Measurements from ENCODE around the gene WRNIP1. TPM values are rescaled to one million over a fixed set of nuclear protein-coding genes. Genes with fewer than 3 reads are reported as not detected.
A peak's percentile ranks its signal among the peaks of the same experiment; 100 is the strongest.

Gene WRNIP1
- total RNA-seq (2012; rRNA removed) = 37.2 and 47.1 TPM in 2 replicates
- 42.6 and 43.7 TPM in 2 replicates for polyA plus RNA-seq (2012; rRNA removed)
- 45.5 and 55.1 TPM in 2 replicates for polyA plus RNA-seq (2012; cell fraction: cytosol; rRNA removed)
- 42.3 and 49.2 TPM in 2 replicates for polyA plus RNA-seq (2012; cell fraction: nucleus; rRNA removed; ENCODE audit: low replicate concordance)
- percentile 83 among the genes with signal in this experiment for Bru-seq, nascent RNA
- BruChase-seq, experiment 1, labeled RNA remaining after a 6-hour chase = percentile 59 among the genes with signal in this experiment
- BruChase-seq, experiment 2, labeled RNA remaining after a 2-hour chase = percentile 75 among the genes with signal in this experiment
- long read RNA-seq, transcript WRNIP1-203 (7 exons, 2,595 nt) = minor isoform, 6 of 185 reads
- long read RNA-seq, transcript WRNIP1-204 (7 exons, 2,670 nt) = major isoform, 166 of 185 reads
- long read RNA-seq, partial matches to known transcripts = 6 of 185 reads
- long read RNA-seq, other reads (novel, unspliced or antisense) = 7 of 185 reads

- DNase-seq = peak; percentile 99
- H2BK120ac ChIP-seq (ENCODE audit: low read depth, low read length) = peak within 1 kb of the TSS; percentile 43; the same call in 1 of the 2 replicates
- intact Hi-C loops (cut with micrococcal nuclease) (loop anchor here (2.0 to 10.0 kb wide), 2 partner anchors 27 to 219 kb away; no protein-coding TSS in a partner anchor), dilution Hi-C loops (cut with HindIII; ENCODE audit: low sequenced_read_pairs, unreplicated experiment) (no loop called here), in situ Hi-C loops (cut with MboI; ENCODE audit: low sequenced_read_pairs) (no loop called here)
- no peak within 1 kb of the TSS for H2BK15ac ChIP-seq (ENCODE audit: low read depth, low read length)
- peaks cover 18% of the 10 kb centered on the region for H3K4me1 ChIP-seq (ENCODE audit: control insufficient read depth, insufficient read depth, low read length)
- peak within 1 kb of the TSS; percentile 86 for H3K27ac ChIP-seq (ENCODE audit: insufficient read depth, low read length)
- BruUV-seq (replicated peaks) = no TSS peak
- H3K9me1 ChIP-seq (ENCODE audit: insufficient read depth, low read length) = peaks cover 17% of the 10 kb centered on the region
- 0% methylated on average over 64 of the region's 104 CpGs; no CpG with 5 or more reads in 1 of the 2 experiments for WGBS, 2 experiments (ENCODE audit: extremely low coverage in 2 of 2, insufficient read length in 1 of 2)
- H2AFZ ChIP-seq (replicated peaks; ENCODE audit: low read length, poor library complexity) = peak within 1 kb of the TSS; percentile 95
- peak within 1 kb of the TSS; percentile 64 for H4K91ac ChIP-seq (ENCODE audit: insufficient read depth, low read depth, low read length)
- no peaks in the 10 kb centered on the region for H3K27me3 ChIP-seq (ENCODE audit: control insufficient read depth, insufficient read depth, low read length)
- H3K36me3 ChIP-seq (ENCODE audit: control insufficient read depth, insufficient read depth, low read length) = peaks cover 4% of the 10 kb centered on the region
- peak within 1 kb of the TSS; percentile 73 for H3K4ac ChIP-seq (ENCODE audit: low read depth, low read length)
- peak within 1 kb of the TSS; percentile 84 for H3K9ac ChIP-seq (ENCODE audit: low read depth, low read length)
- H4K8ac ChIP-seq (ENCODE audit: low read depth in 2 of 2, low read length in 2 of 2) = peak within 1 kb of the TSS; percentile 82 to 96
- H3K4me2 ChIP-seq (ENCODE audit: low read depth, low read length) = peak within 1 kb of the TSS; percentile 95
- POLR2A ChIA-PET (ENCODE audit: unreplicated experiment) = interaction anchor here (0.6 to 1.2 kb wide), 3 partner anchors 60 to 1872 kb away, joined by 3 to 7 read pairs (median 3); partner anchors contain the start of gene RIPK1
- H4K5ac ChIP-seq (ENCODE audit: low read depth, low read length) = peak within 1 kb of the TSS; percentile 84
- peak within 1 kb of the TSS; percentile 88 for H2BK5ac ChIP-seq (ENCODE audit: low read depth, low read length, poor library complexity, severe bottlenecking)
- CTCF ChIA-PET = interaction anchor here (1.3 to 2.4 kb wide), 2 partner anchors 26 to 27 kb away, joined by 5 to 10 read pairs; no protein-coding TSS in a partner anchor
- peak within 1 kb of the TSS; percentile 85 for H3K56ac ChIP-seq (ENCODE audit: extremely low read depth, insufficient read depth, low read length)
- peak; percentile 91 for ATAC-seq (ENCODE audit: low read depth)
- peak within 1 kb of the TSS; percentile 95 for H3K23ac ChIP-seq (ENCODE audit: low read depth, low read length)
- peaks cover 2 to 35% of the 10 kb centered on the region in 2 experiments; a peak in 3 of 4 replicates for H3K79me1 ChIP-seq (ENCODE audit: low read depth in 1 of 2, low read length in 2 of 2)
- H2BK20ac ChIP-seq (ENCODE audit: low read depth, low read length) = no peak within 1 kb of the TSS
- H3K9me3 ChIP-seq (ENCODE audit: control insufficient read depth, insufficient read depth, low read length) = no peaks in the 10 kb centered on the region
- peak within 1 kb of the TSS; percentile 94 for H2AK9ac ChIP-seq (replicated peaks; ENCODE audit: low read depth, low read length, poor library complexity)
- peaks cover 35% of the 10 kb centered on the region for H4K20me1 ChIP-seq (ENCODE audit: insufficient read depth, low read length)
- H3K4me3 ChIP-seq (ENCODE audit: insufficient read depth, low read depth, low read length) = peak within 1 kb of the TSS; percentile 79
- H2AK5ac ChIP-seq (ENCODE audit: low read depth, low read length) = peak within 1 kb of the TSS; percentile 70; the same call in 1 of the 2 replicates
- H3K18ac ChIP-seq (ENCODE audit: low read depth, low read length) = peak within 1 kb of the TSS; percentile 62
- peak within 1 kb of the TSS; percentile 83 for H3K14ac ChIP-seq (replicated peaks; ENCODE audit: low read depth, low read length)
- peak; percentile 55 for TF ChIP-seq USF2 (IDR thresholded peaks at IDR 0.05; ENCODE audit: low read depth, low read length)
- TF ChIP-seq MAFK (IDR thresholded peaks at IDR 0.05; ENCODE audit: low read depth, low read length) = no peak
- no peak for TF ChIP-seq ELK1 (IDR thresholded peaks at IDR 0.05; ENCODE audit: borderline replicate concordance, low read depth, low read length)
- no peak for TF ChIP-seq RFX5 (IDR thresholded peaks at IDR 0.05; ENCODE audit: low read depth, low read length)
- peak; percentile 86 for TF ChIP-seq CTCF (conservative IDR thresholded peaks at IDR 0.05; ENCODE audit: low read depth, low read length)
- peak; percentile 46 for TF ChIP-seq POLR2A (IDR thresholded peaks at IDR 0.05; ENCODE audit: low read depth, low read length)
- peak; percentile 24; the same call in 1 of the 2 replicates for TF ChIP-seq RAD21 (IDR thresholded peaks at IDR 0.05; ENCODE audit: low read length)
- no peak for TF ChIP-seq CHD1 (IDR thresholded peaks at IDR 0.05; ENCODE audit: low read depth, low read length)
- no peak for TF ChIP-seq RCOR1 (IDR thresholded peaks at IDR 0.05; ENCODE audit: insufficient replicate concordance, low read length)
- no peak for TF ChIP-seq NFE2L2 (IDR thresholded peaks at IDR 0.05; ENCODE audit: low read depth, low read length)
- no peak for TF ChIP-seq CEBPB (IDR thresholded peaks at IDR 0.05; ENCODE audit: low read depth, low read length)
Measured at GRCh38 chr6:2765166-2765895, at the start of gene WRNIP1. WRNIP1 (plus strand) TSS chr6:2765393; CDS start chr6:2765623, 230 bp downstream.

Data from IMR-90 (cell line).